Fibroblast of lung (primary cell): ENCODE results near the gene CDH12. TPM values are rescaled to one million over a fixed set of nuclear protein-coding genes. Genes with fewer than 3 reads are reported as not detected.

ENCODE experiments used
- DNase-seq, 2 donors: peaks; one replicate each; pipeline versions ENCODE4 v3.0.0 to v3.0.0-alpha.2; 2010; ENCODE audit warnings: low read depth in 2 of 2
- H2AFZ ChIP-seq: 2 replicates; pipeline ENCODE4 v1.5.1; 2012; ENCODE audit warnings: low read length, control low read depth, inconsistent platforms
- H3K27ac ChIP-seq: 2 replicates; pipeline ENCODE4 v1.5.1; 2011; ENCODE audit warnings: low read length, control low read depth; ENCODE audit not compliant: insufficient read depth
- H3K27me3 ChIP-seq: 2 replicates; pipeline ENCODE4 v1.5.1; 2011; ENCODE audit warnings: mild to moderate bottlenecking, low read length; ENCODE audit not compliant: control insufficient read depth, insufficient read depth
- H3K36me3 ChIP-seq: 2 replicates; pipeline ENCODE4 v1.5.1; 2011; ENCODE audit warnings: low read length; ENCODE audit not compliant: control insufficient read depth, insufficient read depth
- H3K4me1 ChIP-seq: 2 replicates; pipeline ENCODE4 v1.5.1; 2011; ENCODE audit warnings: low read length; ENCODE audit not compliant: control insufficient read depth, insufficient read depth; ENCODE audit errors: extremely low read depth
- H3K4me2 ChIP-seq: 2 replicates; pipeline ENCODE4 v1.5.1; 2011; ENCODE audit warnings: low read length, control low read depth; ENCODE audit not compliant: insufficient read depth; ENCODE audit errors: extremely low read depth
- H3K4me3 ChIP-seq, 4 experiments: fragments of 200-600 bp in 1 of 4; sonication (generic) in 1 of 4; replicated peaks in 1 of 4; 2 replicates each; pipeline ENCODE4 v1.5.1; 2011 to 2016; ENCODE audit warnings: low read length in 4 of 4, low read depth in 3 of 4, mild to moderate bottlenecking in 3 of 4, control low read depth in 2 of 4, inconsistent platforms in 1 of 4, mixed read lengths in 1 of 4; ENCODE audit not compliant: insufficient read depth in 1 of 4; ENCODE audit errors: control extremely low read depth in 1 of 4
- H3K79me2 ChIP-seq: 2 replicates; pipeline ENCODE4 v1.5.1; 2012; ENCODE audit warnings: mild to moderate bottlenecking, low read length, inconsistent platforms; ENCODE audit not compliant: control insufficient read depth, insufficient read depth
- H3K9ac ChIP-seq: 2 replicates; pipeline ENCODE4 v1.5.1; 2011; ENCODE audit warnings: mild to moderate bottlenecking, low read length, control low read depth; ENCODE audit not compliant: insufficient read depth
- H3K9me3 ChIP-seq: 2 replicates; pipeline ENCODE4 v1.5.1; 2012; ENCODE audit warnings: low read depth, low read length; ENCODE audit not compliant: control insufficient read depth, insufficient read depth
- H4K20me1 ChIP-seq: 2 replicates; pipeline ENCODE4 v1.5.1; 2011; ENCODE audit warnings: low read length; ENCODE audit not compliant: control insufficient read depth, insufficient read depth; ENCODE audit errors: extremely low read depth
- CTCF ChIP-seq, 2 donors: IDR thresholded peaks in 1 of 2; conservative IDR thresholded peaks in 1 of 2; 1 replicate in 1 of 2; 2 replicates in 1 of 2; pipeline ENCODE4 v1.5.1; 2011 to 2012; ENCODE audit warnings: low read length in 2 of 2, control low read depth in 1 of 2, inconsistent platforms in 1 of 2, low read depth in 1 of 2, mild to moderate bottlenecking in 1 of 2
- EZH2 ChIP-seq: IDR thresholded peaks from 2 replicates; pipeline ENCODE4 v1.5.1; 2012; ENCODE audit warnings: low read length, control low read depth, mild to moderate bottlenecking; ENCODE audit errors: missing control alignments
- polyA plus RNA-seq, 2 donors: library from polyadenylated mRNA; depleted of rRNA in 1 of 2; stranded (reverse) in 1 of 2; unstranded in 1 of 2; fragments of >200 nt; gene quantifications; 2 replicates each; pipeline ENCODE4 v1.2.1, GENCODE V29; 2011 to 2012; ENCODE audit warnings: missing spikeins in 1 of 2
- total RNA-seq: library from RNA; depleted of rRNA; stranded (reverse); fragments of >200 nt; gene quantifications from 2 replicates; pipeline ENCODE4 v1.2.1, GENCODE V29; 2014

Gene CDH12
- total and polyA plus RNA-seq, 2 donors (not counting 1 experiment from before 2014, with no cell fraction given): 0.02 TPM; not detected in 1

DNA sequence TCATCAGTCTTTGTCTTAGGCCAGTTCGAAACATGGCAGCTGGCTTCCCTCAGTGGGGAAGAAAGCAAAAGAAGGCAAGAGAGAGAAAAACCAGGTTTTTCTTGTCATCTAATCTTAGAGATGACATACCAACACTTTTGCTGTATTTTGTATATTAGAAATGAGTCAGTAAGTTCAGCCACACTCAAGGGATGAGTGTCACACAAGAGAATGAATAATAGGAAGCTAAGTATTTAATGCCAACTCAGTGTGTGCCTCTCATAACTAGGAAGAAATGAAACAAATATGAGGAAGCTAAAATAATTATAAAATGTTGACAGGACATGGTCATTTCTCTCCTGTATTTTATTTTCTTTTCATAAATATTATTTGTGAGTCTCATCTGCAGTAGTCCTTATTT is 65.3 kb downstream of the CDH12 start:
- Histone ChIP-seq H3K4me3 (no peak overlapping the region), H3K79me2 (no peaks in the 10 kb centered on the region), H3K9me3 (no peaks in the 10 kb centered on the region), H3K9ac (no peak overlapping the region), H3K36me3 (no peaks in the 10 kb centered on the region), H2AFZ (no peak overlapping the region), H3K27me3 (no peaks in the 10 kb centered on the region), H3K4me2 (no peak overlapping the region), H4K20me1 (no peaks in the 10 kb centered on the region), H3K27ac (no peak overlapping the region), H3K4me1 (no peaks in the 10 kb centered on the region)
- TF ChIP-seq EZH2 (no peak), CTCF (conservative IDR thresholded peaks at IDR 0.05 in 1 of 2, IDR thresholded peaks at IDR 0.05 in 1 of 2; ENCODE audit: low read depth in 1 of 2, low read length in 2 of 2) (no peak)
- peak in 1 of 2 donors; percentile 31 for DNase-seq

- TF ChIP-seq EZH2: no peak
- TF ChIP-seq CTCF (conservative IDR thresholded peaks at IDR 0.05 in 1 of 2, IDR thresholded peaks at IDR 0.05 in 1 of 2; ENCODE audit: low read depth in 1 of 2, low read length in 2 of 2): no peak
- no peaks in the 10 kb centered on the region for H4K20me1 ChIP-seq
- no peaks in the 10 kb centered on the region for H3K9me3 ChIP-seq
- no peaks in the 10 kb centered on the region for H3K36me3 ChIP-seq
- no peaks in the 10 kb centered on the region for H3K4me1 ChIP-seq
- no peak overlapping the region for H3K4me2 ChIP-seq
- no peak overlapping the region for H2AFZ ChIP-seq
- H3K4me3 ChIP-seq: no peak overlapping the region
- H3K27ac ChIP-seq: no peak overlapping the region
- no peaks in the 10 kb centered on the region for H3K79me2 ChIP-seq
- no peak for DNase-seq
- H3K27me3 ChIP-seq: no peaks in the 10 kb centered on the region
- no peak overlapping the region for H3K9ac ChIP-seq
Measured at GRCh38 chr5:22787398-22787797, 65.7 kb downstream of the CDH12 start.

DNA sequence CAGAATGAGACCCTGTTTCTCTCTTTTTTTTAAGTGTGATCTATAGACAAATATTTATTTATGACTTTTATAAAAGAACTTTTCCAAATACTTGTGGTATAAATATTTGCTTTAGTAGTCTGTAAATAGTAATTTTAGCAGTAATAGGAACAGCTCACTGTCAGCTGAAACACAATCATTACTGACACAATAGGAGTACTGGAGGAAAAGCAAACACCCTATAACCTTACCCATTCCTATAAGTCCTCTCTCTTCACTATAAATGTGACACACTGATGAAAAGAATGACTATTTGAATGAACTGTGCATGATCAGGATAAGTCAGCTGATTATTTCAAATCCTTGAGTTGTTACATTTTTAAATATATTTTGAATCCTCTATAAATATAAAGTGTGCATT is 72.4 kb downstream of the CDH12 start:
- no peak for TF ChIP-seq CTCF (conservative IDR thresholded peaks at IDR 0.05 in 1 of 2, IDR thresholded peaks at IDR 0.05 in 1 of 2; ENCODE audit: low read depth in 1 of 2, low read length in 2 of 2)
- TF ChIP-seq EZH2: no peak
- H2AFZ ChIP-seq: no peak overlapping the region
- no peak for DNase-seq
- H3K4me1 ChIP-seq: no peaks in the 10 kb centered on the region
- no peak overlapping the region for H3K27ac ChIP-seq
- no peak overlapping the region for H3K4me3 ChIP-seq
- no peaks in the 10 kb centered on the region for H3K36me3 ChIP-seq
- no peak overlapping the region for H3K4me2 ChIP-seq
- H3K79me2 ChIP-seq: no peaks in the 10 kb centered on the region
- no peaks in the 10 kb centered on the region for H4K20me1 ChIP-seq
- no peaks in the 10 kb centered on the region for H3K9me3 ChIP-seq
- no peaks in the 10 kb centered on the region for H3K27me3 ChIP-seq
- H3K9ac ChIP-seq: no peak overlapping the region
